HCT116 (cell line): ENCODE data around the gene SUSD6. TPM values are rescaled to one million over a fixed set of nuclear protein-coding genes. Genes with fewer than 3 reads are reported as not detected.

ENCODE experiments used
- ATAC-seq: fragments of 200-7000 bp; cut with Tn5 transposase; 2 replicates; pipeline ENCODE4 v1.9.1; 2020; ENCODE audit warnings: mild to moderate bottlenecking, moderate library complexity
- BruUV-seq: library from RNA; stranded (reverse); fragments of 400-500 nt; replicated peaks from 2 replicates; lab custom pipeline; 2021; lab: Mats Ljungman, UMichigan
- CTCF ChIA-PET: fragments of 300-600 bp; sonication (Branson Sonifier 250); formaldehyde crosslinking; loops from one replicate; lab custom pipeline; 2021; ENCODE audit warnings: antibody characterized with exemption; lab: Charles Lee
- POLR2A ChIA-PET: fragments of 300-600, 350-600 bp; sonication (Branson Sonifier 250); formaldehyde crosslinking; loops from one replicate; lab custom pipeline; 2021; ENCODE audit warnings: antibody characterized with exemption; lab: Charles Lee
- RAD21 ChIA-PET, 2 experiments: fragments of 300-600 bp; sonication (Branson Sonifier 250); formaldehyde crosslinking; loops; one replicate each; lab custom pipeline; 2023; ENCODE audit warnings: low total read pairs in 2 of 2; ENCODE audit not compliant: uncharacterized antibody in 2 of 2, unreplicated experiment in 2 of 2, low non-redundant PET in 1 of 2; lab: Charles Lee
- DNase-seq: peaks from one replicate; pipeline ENCODE4 v3.0.0-alpha.2; 2010; ENCODE audit warnings: low read depth, low spot score
- H2AFZ ChIP-seq: fragments of 200-600 bp; shearing (Covaris generic), sonication (generic); 2 replicates; pipeline ENCODE4 v1.6.1; 2017; ENCODE audit warnings: low read depth, mixed run types, mixed read lengths, antibody characterized with exemption, low read length; ENCODE audit not compliant: poor library complexity, severe bottlenecking
- H3K27ac ChIP-seq: 2 replicates; pipeline ENCODE4 v1.5.1; 2012; ENCODE audit warnings: low read depth, low read length
- H3K27me3 ChIP-seq: fragments of 200-600 bp; sonication (generic); 2 replicates; pipeline ENCODE4 v1.6.1; 2016; ENCODE audit warnings: mixed run types, low read length, mixed read lengths; ENCODE audit not compliant: insufficient read depth
- H3K36me3 ChIP-seq, 2 experiments: fragments of 200-500 bp in 1 of 2; fragments of 200-600 bp in 1 of 2; sonication (Bioruptor generic) in 1 of 2; sonication (generic) in 1 of 2; 2 replicates each; pipeline versions ENCODE4 v1.5.1 to v1.6.1; 2014 to 2016; ENCODE audit warnings: low read length in 2 of 2, inconsistent platforms in 1 of 2, mixed read lengths in 1 of 2, mixed run types in 1 of 2; ENCODE audit not compliant: insufficient read depth in 2 of 2, control insufficient read depth in 1 of 2
- H3K4me1 ChIP-seq, 2 experiments: fragments of 200-600 bp in 1 of 2; sonication (generic) in 1 of 2; 2 replicates each; pipeline versions ENCODE4 v1.5.1 to v1.6.1; 2012 to 2017; ENCODE audit warnings: low read length in 2 of 2, inconsistent platforms in 1 of 2, mild to moderate bottlenecking in 1 of 2, mixed read lengths in 1 of 2, mixed run types in 1 of 2, moderate library complexity in 1 of 2; ENCODE audit not compliant: insufficient read depth in 2 of 2, control insufficient read depth in 1 of 2
- H3K4me2 ChIP-seq: fragments of 200-600 bp; sonication (generic); 2 replicates; pipeline ENCODE4 v1.6.1; 2017; ENCODE audit warnings: mixed run types, low read length, mixed read lengths
- H3K4me3 ChIP-seq, 2 experiments: fragments of 200-600 bp in 1 of 2; sonication (generic) in 1 of 2; replicated peaks in 1 of 2; 2 replicates each; pipeline ENCODE4 v1.5.1; 2011 to 2016; ENCODE audit warnings: low read length in 2 of 2, control low read depth in 1 of 2, low read depth in 1 of 2, mild to moderate bottlenecking in 1 of 2, mixed read lengths in 1 of 2, mixed run types in 1 of 2
- H3K79me2 ChIP-seq: fragments of 200-600 bp; sonication (generic); 2 replicates; pipeline ENCODE4 v1.6.1; 2017; ENCODE audit warnings: mild to moderate bottlenecking, mixed run types, low read length, moderate library complexity, mixed read lengths; ENCODE audit not compliant: insufficient read depth
- H3K9ac ChIP-seq: fragments of 200-600 bp; sonication (generic); 2 replicates; pipeline ENCODE4 v1.6.1; 2016; ENCODE audit warnings: low read length, mixed read lengths
- H3K9me2 ChIP-seq: fragments of 200-600 bp; sonication (generic), shearing (Covaris generic); 2 replicates; pipeline ENCODE4 v1.6.1; 2017; ENCODE audit warnings: mixed run types, mild to moderate bottlenecking, moderate library complexity; ENCODE audit not compliant: insufficient read depth
- H3K9me3 ChIP-seq, 2 experiments: fragments of 200-500 bp in 1 of 2; fragments of 200-600 bp in 1 of 2; sonication (Bioruptor generic) in 1 of 2; sonication (generic) in 1 of 2; 2 replicates each; pipeline ENCODE4 v1.6.1; 2014 to 2017; ENCODE audit warnings: low read length in 2 of 2, mixed read lengths in 2 of 2, inconsistent platforms in 1 of 2, low read depth in 1 of 2, mild to moderate bottlenecking in 1 of 2, mixed run types in 1 of 2, moderate library complexity in 1 of 2; ENCODE audit not compliant: control insufficient read depth in 1 of 2, insufficient read depth in 1 of 2
- H4K20me1 ChIP-seq: fragments of 200-600 bp; sonication (generic), shearing (Covaris generic); 2 replicates; pipeline ENCODE4 v1.6.1; 2017; ENCODE audit warnings: mixed run types, mild to moderate bottlenecking, moderate library complexity; ENCODE audit not compliant: insufficient read depth
- ATF3 ChIP-seq: IDR thresholded peaks from 2 replicates; pipeline ENCODE4 v1.6.1; 2012
- CBX3 ChIP-seq: IDR thresholded peaks from 2 replicates; pipeline ENCODE4 v1.6.1; 2012; ENCODE audit warnings: low read depth
- CEBPB ChIP-seq: IDR thresholded peaks from 2 replicates; pipeline ENCODE4 v1.6.1; 2012; ENCODE audit warnings: low read depth
- EZH2 ChIP-seq: fragments of 200-600 bp; sonication (generic); IDR thresholded peaks from 2 replicates; pipeline ENCODE4 v1.6.1; 2017; ENCODE audit warnings: antibody characterized with exemption, mixed run types
- JUND ChIP-seq: IDR thresholded peaks from 2 replicates; pipeline ENCODE4 v1.6.1; 2012
- MAX ChIP-seq: IDR thresholded peaks from 2 replicates; pipeline ENCODE4 v1.6.1; 2012
- REST ChIP-seq: IDR thresholded peaks from 2 replicates; pipeline ENCODE4 v1.6.1; 2012; ENCODE audit warnings: low read depth
- SIN3A ChIP-seq: IDR thresholded peaks from 2 replicates; pipeline ENCODE4 v1.6.1; 2012; ENCODE audit warnings: low read depth
- SP1 ChIP-seq: IDR thresholded peaks from 2 replicates; pipeline ENCODE4 v1.6.1; 2012; ENCODE audit warnings: low read depth
- YY1 ChIP-seq: IDR thresholded peaks from 2 replicates; pipeline ENCODE4 v1.6.1; 2011; ENCODE audit warnings: low read length, low read depth, moderate library complexity, mild to moderate bottlenecking; ENCODE audit not compliant: insufficient replicate concordance; ENCODE audit errors: extremely low read depth
- intact Hi-C: fragments of 100-400 bp; cut with micrococcal nuclease; formaldehyde crosslinking; loops from 2 replicates; pipeline ENCODE4 v1.10.0; 2022
- total RNA-seq: library from RNA; stranded (reverse); gene quantifications from one replicate; pipeline ENCODE4 v1.2.1, GENCODE V29; 2021; ENCODE audit not compliant: unreplicated experiment

Gene SUSD6
- total RNA-seq, 1 experiment from 2014 or later = 6.4 TPM

GRCh38 chr14:69626132-69626500, 14.7 kb downstream of the SUSD6 start:
- BruUV-seq = no TSS peak
- no peak overlapping the region for H3K4me3 ChIP-seq
- H3K9me2 ChIP-seq = no peaks in the 10 kb centered on the region
- ChIA-PET CTCF (no interaction called here), POLR2A (no interaction called here), RAD21 (no interaction called here)
- H4K20me1 ChIP-seq = no peaks in the 10 kb centered on the region
- no peak overlapping the region for H2AFZ ChIP-seq
- H3K27ac ChIP-seq = no peak overlapping the region
- no peaks in the 10 kb centered on the region for H3K79me2 ChIP-seq
- no peaks in the 10 kb centered on the region for H3K27me3 ChIP-seq
- no peak overlapping the region for H3K9ac ChIP-seq
- H3K4me1 ChIP-seq = no peaks in the 10 kb centered on the region
- intact Hi-C loops = no loop called here
- no peak for ATAC-seq
- H3K9me3 ChIP-seq = no peaks in the 10 kb centered on the region
- H3K36me3 ChIP-seq = no peaks in the 10 kb centered on the region
- H3K4me2 ChIP-seq = no peak overlapping the region
- DNase-seq = no peak
- no peak for TF ChIP-seq CEBPB
- TF ChIP-seq EZH2 = no peak
- no peak for TF ChIP-seq REST
- no peak for TF ChIP-seq ATF3
- no peak for TF ChIP-seq SP1
- no peak for TF ChIP-seq MAX
- no peak for TF ChIP-seq SIN3A
- TF ChIP-seq YY1 = no peak
- no peak for TF ChIP-seq JUND
- TF ChIP-seq CBX3 = no peak
